ENCODE measurements around the gene SLC34A3. TPM values are rescaled to one million over a fixed set of nuclear protein-coding genes. Genes with fewer than 3 reads are reported as not detected.

SLC34A3 gene
- polyA plus RNA-seq, 2 of the 4 experiments (the other 2 are of a cell fraction) = 0.05 TPM; not detected in 1

GRCh38 chr9:137234758-137235423, 4.2 kb downstream of the SLC34A3 start:
- no peak for FAIRE-seq
- TF ChIP-seq EHF (CRISPR knock-in tag; IDR thresholded peaks at IDR 0.05) (no peak), HES2 (IDR thresholded peaks at IDR 0.05) (no peak), CBX8 (IDR thresholded peaks at IDR 0.05) (no peak), ELK1 (IDR thresholded peaks at IDR 0.05; ENCODE audit: low read depth, low read length) (no peak), HEYL (CRISPR knock-in tag; IDR thresholded peaks at IDR 0.05) (no peak), REST (IDR thresholded peaks at IDR 0.05) (no peak), RARB (CRISPR knock-in tag; IDR thresholded peaks at IDR 0.05) (no peak)
- WGBS (ENCODE audit: missing lambda C conversion rate) = 89% methylated on average over 17 of the region's 18 CpGs
- DNase-seq (ENCODE audit: low read depth in 1 of 2, low spot score in 1 of 2) = no peak
- Histone ChIP-seq H3K4me3 (no peak overlapping the region), H3K4me1 (peaks cover 45% of the 10 kb centered on the region), H3K9me3 (no peaks in the 10 kb centered on the region), H3K4me2 (no peak overlapping the region), H3K27ac (no peak overlapping the region)
- POLR2A ChIA-PET = no interaction called here
- ATAC-seq = no peak
- CTCF ChIA-PET = interaction anchor here (0.6 to 8.6 kb wide), 9 partner anchors 11 to 188 kb away, joined by 3 to 71 read pairs (median 5); partner anchors contain the start of genes CYSRT1 and SSNA1

GRCh38 chr9:137235424-137236237, 4.9 kb downstream of the SLC34A3 start:
- no peaks in the 10 kb centered on the region for H3K9me3 ChIP-seq
- no peak overlapping the region for H3K4me3 ChIP-seq
- no peak overlapping the region for H3K4me2 ChIP-seq
- TF ChIP-seq E2F6 (IDR thresholded peaks at IDR 0.05; ENCODE audit: borderline replicate concordance, low read depth) (no peak), MYC (IDR thresholded peaks at IDR 0.05; ENCODE audit: borderline replicate concordance, low read length) (no peak), EHMT2 (IDR thresholded peaks at IDR 0.05; ENCODE audit: low read depth) (no peak), RNF2 (IDR thresholded peaks at IDR 0.05; ENCODE audit: borderline replicate concordance, low read depth) (no peak), ZFP36 (IDR thresholded peaks at IDR 0.05; ENCODE audit: borderline replicate concordance, partially characterized antibody) (no peak), KDM1A (IDR thresholded peaks at IDR 0.05; ENCODE audit: low read depth) (no peak), CHD2 (IDR thresholded peaks at IDR 0.05; ENCODE audit: low read length, partially characterized antibody) (no peak), PHF8 (IDR thresholded peaks at IDR 0.05; ENCODE audit: borderline replicate concordance, low read depth) (no peak), MAZ (IDR thresholded peaks at IDR 0.05; ENCODE audit: borderline replicate concordance, low read depth, low read length) (no peak), FOSB (CRISPR knock-in tag; IDR thresholded peaks at IDR 0.05) (no peak), BHLHE40 (IDR thresholded peaks at IDR 0.05; ENCODE audit: low read depth, low read length) (no peak), CHD4 (IDR thresholded peaks at IDR 0.05; ENCODE audit: borderline replicate concordance) (no peak)
- FAIRE-seq = no peak
- peaks cover 38% of the 10 kb centered on the region for H3K4me1 ChIP-seq
- 68% methylated on average over 21 of the region's 35 CpGs for WGBS (ENCODE audit: missing lambda C conversion rate)
- DNase-seq (ENCODE audit: low read depth in 1 of 2, low spot score in 1 of 2) = no peak
- ChIA-PET POLR2A (interaction anchor here (0.6 to 1.8 kb wide), 2 partner anchors 46 to 105 kb away, joined by 4 to 5 read pairs; no protein-coding TSS in a partner anchor), CTCF (interaction anchor here (0.6 to 13.1 kb wide), 39 partner anchors 9 to 430 kb away, joined by 3 to 236 read pairs (median 5); partner anchors contain the start of genes ANAPC2, CYSRT1, DPP7 and NELFB)
- 0 out of 6 replicates have a peak overlapping the region, but pooled peaks of 1 of the 2 experiments have one; percentile 33 for H3K27ac ChIP-seq
- ATAC-seq = peak in 1 of 2 experiments; percentile 6; a peak in 1 of 6 replicates
